ENCODE measurements around the gene USP4.
"Not testable (repeated sequence)": the region's sequence is repeated elsewhere in the genome, so short reads cannot be mapped to it uniquely, and the experiment has no call there.

USP4 gene

DNA sequence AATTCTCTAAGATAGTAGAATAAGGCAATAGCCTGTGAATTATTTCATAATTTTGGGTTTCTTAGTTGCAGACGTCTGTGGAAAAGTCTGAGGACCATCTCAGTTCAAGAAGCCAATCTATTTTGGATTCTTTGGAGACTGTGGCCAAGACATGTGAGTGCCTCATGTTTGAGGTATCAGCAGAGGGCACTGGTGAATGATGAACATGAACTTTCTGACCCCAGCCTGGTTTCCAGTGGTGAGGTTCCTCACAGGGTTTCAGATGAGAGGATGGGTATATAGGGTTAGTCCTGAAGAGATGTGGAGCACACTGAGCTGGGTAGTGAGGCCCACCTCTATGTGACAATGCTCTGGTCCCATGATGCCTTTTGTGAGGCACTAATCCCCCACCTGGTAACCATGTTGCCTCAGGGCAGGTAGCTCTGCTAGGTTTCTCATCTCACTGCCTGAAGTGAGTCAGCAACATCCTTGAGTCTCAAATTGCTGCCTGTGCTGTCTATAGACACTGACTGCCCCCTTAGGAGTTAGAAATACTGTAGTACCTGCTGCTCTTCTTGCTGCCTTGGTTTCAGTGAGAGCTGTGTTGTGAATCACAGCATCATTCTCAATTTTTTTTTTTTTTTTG lies 95.2 kb downstream of the USP4 start:
- DNase-seq (ENCODE audit: low read depth) = no peak

DNA sequence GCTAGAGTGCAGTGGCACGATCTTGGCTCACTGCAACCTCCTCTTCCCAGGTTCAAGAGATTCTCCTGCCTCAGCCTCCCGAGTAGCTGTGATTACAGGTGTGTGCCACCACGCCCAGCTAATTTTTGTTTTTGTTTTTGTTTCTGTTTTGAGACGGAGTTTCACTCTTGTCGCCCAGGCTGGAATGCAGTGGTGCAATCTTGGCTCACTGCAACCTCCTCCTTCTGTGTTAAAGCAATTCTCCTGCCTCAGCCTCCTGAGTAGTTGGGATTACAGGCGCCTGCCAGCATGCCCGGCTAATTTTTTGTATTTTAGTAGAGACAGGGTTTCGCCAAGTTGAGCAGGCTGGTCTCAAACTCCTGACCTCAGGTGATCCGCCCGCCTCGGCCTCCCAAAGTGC lies 99.8 kb downstream of the USP4 start:
- not testable (repeated sequence) for DNase-seq (ENCODE audit: low read depth)

DNA sequence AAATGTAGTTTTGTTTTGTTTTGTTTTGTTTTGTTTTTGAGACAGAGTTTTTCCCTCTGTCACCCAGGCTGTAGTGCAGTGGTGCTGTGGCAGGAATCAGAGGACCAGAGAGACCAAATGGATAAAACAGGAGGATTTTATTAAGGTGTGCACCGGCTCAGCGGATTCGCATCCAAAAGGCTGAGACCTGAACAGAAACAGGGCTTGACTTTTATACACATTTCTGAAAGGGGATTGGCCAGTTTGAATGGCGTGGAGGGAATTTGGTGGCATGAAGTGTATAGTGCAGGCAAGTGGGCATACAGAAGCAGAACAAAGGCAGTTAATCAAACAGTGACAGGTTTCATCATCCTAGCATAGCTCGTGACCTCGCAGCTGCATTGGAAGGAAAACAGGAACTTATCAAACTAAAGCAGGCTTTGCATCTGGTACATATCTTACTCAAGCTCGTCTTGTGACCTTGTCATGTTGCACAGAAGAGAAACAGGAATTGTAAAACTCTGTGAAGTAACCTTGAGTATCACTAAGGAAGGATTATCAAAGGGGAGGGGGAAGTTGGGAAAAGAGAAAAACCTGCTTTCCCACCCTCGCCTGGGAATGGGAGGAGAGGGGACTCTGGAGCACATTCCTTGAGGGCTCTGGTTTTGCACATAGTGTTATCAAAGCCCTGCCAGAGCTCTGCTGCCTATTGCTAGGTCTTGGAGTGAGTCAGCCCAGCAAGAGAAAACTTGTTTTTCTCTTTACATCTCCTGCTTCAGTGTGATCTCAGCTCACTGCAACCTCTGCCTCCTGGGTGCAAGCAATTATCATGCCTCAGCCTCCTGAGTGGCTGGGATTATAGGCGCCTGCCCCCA lies 101.4 kb downstream of the USP4 start:
- no peak for DNase-seq (ENCODE audit: low read depth)

DNA sequence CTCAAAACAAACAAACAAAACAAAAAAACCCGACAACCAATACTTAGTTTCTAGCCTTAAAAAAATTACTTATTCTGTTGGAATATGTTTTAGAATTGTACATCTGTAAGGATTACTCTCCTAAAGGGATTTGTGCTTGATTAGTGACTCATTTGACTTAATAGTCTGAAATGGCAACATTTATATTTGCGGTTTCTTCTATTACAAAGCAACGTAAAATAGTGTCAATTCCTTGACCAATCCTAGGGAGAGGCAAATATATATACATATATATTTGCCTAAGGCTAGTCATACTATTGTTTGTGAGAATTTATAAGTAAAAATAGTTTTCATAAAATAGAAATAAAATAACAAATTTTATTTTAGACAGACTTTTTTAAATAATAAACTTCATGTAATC lies 102.5 kb downstream of the USP4 start:
- no peak for DNase-seq (ENCODE audit: low read depth)

DNA sequence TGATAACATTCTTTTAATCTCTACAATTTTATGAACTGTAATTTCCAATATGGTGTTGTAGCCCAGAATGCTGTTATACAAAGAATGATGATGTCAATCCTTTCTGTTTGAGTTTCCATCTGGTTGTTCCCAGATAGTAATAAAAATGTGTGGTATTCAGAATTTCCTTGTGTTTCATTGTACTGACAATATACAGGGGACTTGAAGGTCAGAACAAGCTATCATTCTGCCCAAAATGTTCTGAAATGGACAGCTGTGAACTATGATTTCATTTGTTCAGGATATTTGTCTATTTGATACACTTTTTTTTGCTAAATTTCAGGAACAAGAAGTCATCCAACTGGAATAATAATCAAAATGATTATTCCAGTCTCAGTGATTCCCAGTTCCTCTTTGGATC lies 103.6 kb downstream of the USP4 start:
- no peak for DNase-seq (ENCODE audit: low read depth)

DNA sequence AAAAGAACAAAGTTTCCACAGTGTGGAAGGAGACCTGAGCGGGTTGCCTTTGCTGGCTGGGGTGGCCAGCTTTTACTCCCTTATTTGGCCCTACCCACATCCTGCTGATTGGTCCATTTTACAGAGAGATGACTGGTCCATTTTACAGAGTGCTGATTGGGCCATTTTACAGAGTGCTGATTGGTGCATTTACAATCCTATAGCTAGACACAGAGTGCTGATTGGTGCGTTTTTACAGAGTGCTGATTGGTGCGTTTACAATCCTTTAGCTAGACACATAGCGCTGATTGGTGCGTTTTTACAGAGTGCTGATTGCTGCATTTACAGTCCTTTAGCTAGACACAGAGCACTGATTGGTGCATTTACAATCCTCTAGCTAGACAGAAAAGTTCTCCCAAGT lies 111.0 kb downstream of the USP4 start:
- DNase-seq (ENCODE audit: low read depth) = not testable (repeated sequence)

All from stimulated activated CD8-positive, alpha-beta memory T cell treated with anti-CD3 and anti-CD28 coated beads, Interleukin-15, amount 100 ng/mL, for 1 hour (primary cell).